H1 (cell line): Measurements from ENCODE around the gene CHMP4A. TPM values are rescaled to one million over a fixed set of nuclear protein-coding genes. Genes with fewer than 3 reads are reported as not detected.

ENCODE experiments used
- CTCF ChIA-PET: fragments of 300-600 bp; sonication (Branson Sonifier 250); formaldehyde crosslinking; loops from one replicate; lab custom pipeline; 2021; ENCODE audit not compliant: partially characterized antibody; lab: Charles Lee
- POLR2A ChIA-PET: fragments of 300-600 bp; sonication (Branson Sonifier 250); formaldehyde crosslinking; loops from one replicate; lab custom pipeline; 2021; ENCODE audit warnings: inconsistent platforms; ENCODE audit not compliant: partially characterized antibody; lab: Charles Lee
- DNase-seq, 2 experiments: peaks; one replicate each; pipeline versions ENCODE4 v3.0.0 to v3.0.0-alpha.2; 2010 to 2022; ENCODE audit warnings: low spot score in 2 of 2, low read depth in 1 of 2, mixed read lengths in 1 of 2
- FAIRE-seq: peaks from 2 replicates; lab custom pipeline; 2011; peaks lifted over from hg19 to GRCh38; lab: Jason Lieb, UNC
- H2AFZ ChIP-seq: 2 replicates; pipeline ENCODE4 v1.8.1; 2012; ENCODE audit warnings: low read length, inconsistent platforms
- H2AK5ac ChIP-seq: 2 replicates; pipeline ENCODE4 v1.6.1; 2013; ENCODE audit warnings: low read depth, low read length
- H2BK120ac ChIP-seq: replicated peaks from 2 replicates; pipeline ENCODE3; 2013; ENCODE audit warnings: low read depth, low read length, inconsistent platforms
- H2BK12ac ChIP-seq: 2 replicates; pipeline ENCODE4 v1.6.1; 2013; ENCODE audit warnings: low read depth, low read length
- H2BK15ac ChIP-seq: 2 replicates; pipeline ENCODE4 v1.6.1; 2013; ENCODE audit warnings: low read length
- H2BK20ac ChIP-seq: 2 replicates; pipeline ENCODE4 v1.6.1; 2013; ENCODE audit warnings: low read length
- H2BK5ac ChIP-seq: 2 replicates; pipeline ENCODE4 v1.6.1; 2013; ENCODE audit warnings: low read depth, low read length
- H3K14ac ChIP-seq: 2 replicates; pipeline ENCODE4 v1.6.1; 2013; ENCODE audit warnings: inconsistent platforms; ENCODE audit not compliant: insufficient read length
- H3K18ac ChIP-seq: 2 replicates; pipeline ENCODE4 v1.6.1; 2013; ENCODE audit warnings: low read length; ENCODE audit errors: extremely low read depth
- H3K23ac ChIP-seq: 2 replicates; pipeline ENCODE4 v1.6.1; 2013; ENCODE audit warnings: inconsistent platforms; ENCODE audit not compliant: insufficient read length
- H3K23me2 ChIP-seq: 2 replicates; pipeline ENCODE4 v1.6.1; 2013; ENCODE audit warnings: low read depth, low read length
- H3K27ac ChIP-seq: 2 replicates; pipeline ENCODE4 v1.6.1; 2011; ENCODE audit warnings: low read depth, low read length, inconsistent platforms
- H3K27me3 ChIP-seq, 4 experiments: replicated peaks in 1 of 4; 1 replicate in 1 of 4; 2 replicates in 3 of 4; pipeline versions ENCODE4 v1.6.1 to v1.8.1; 2011 to 2013; ENCODE audit warnings: low read length in 3 of 4, mild to moderate bottlenecking in 3 of 4, inconsistent platforms in 2 of 4, mixed read lengths in 2 of 4, moderate library complexity in 1 of 4; ENCODE audit not compliant: control insufficient read depth in 3 of 4, insufficient read depth in 3 of 4; ENCODE audit errors: extremely low read depth in 1 of 4
- H3K36me3 ChIP-seq, 4 experiments: 2 replicates each; pipeline versions ENCODE4 v1.6.1 to v1.8.1; 2011 to 2013; ENCODE audit warnings: mild to moderate bottlenecking in 4 of 4, low read length in 3 of 4, moderate library complexity in 2 of 4, control low read depth in 1 of 4, inconsistent platforms in 1 of 4; ENCODE audit not compliant: insufficient read depth in 4 of 4, control insufficient read depth in 2 of 4
- H3K4ac ChIP-seq: replicated peaks from 2 replicates; pipeline ENCODE3; 2013; ENCODE audit warnings: low read length, low read depth, mixed read lengths, inconsistent platforms; ENCODE audit not compliant: insufficient read length
- H3K4me1 ChIP-seq, 4 experiments: replicated peaks in 1 of 4; 1 replicate in 1 of 4; 2 replicates in 3 of 4; pipeline versions ENCODE4 v1.6.1 to v1.8.1; 2011 to 2013; ENCODE audit warnings: low read length in 3 of 4, inconsistent platforms in 2 of 4, mixed read lengths in 1 of 4; ENCODE audit not compliant: insufficient read depth in 4 of 4, control insufficient read depth in 3 of 4
- H3K4me2 ChIP-seq, 2 experiments: 2 replicates each; pipeline versions ENCODE4 v1.6.1 to v1.8.1; 2011 to 2013; ENCODE audit warnings: low read depth in 2 of 2, low read length in 2 of 2, control low read depth in 1 of 2, inconsistent platforms in 1 of 2, mild to moderate bottlenecking in 1 of 2; ENCODE audit not compliant: insufficient read depth in 1 of 2
- H3K4me3 ChIP-seq, 4 experiments: fragments of 200-600, 300-600 bp in 1 of 4; sonication (generic), shearing (Covaris generic), sonication (Bioruptor Twin) in 1 of 4; 2 replicates each; pipeline versions ENCODE4 v1.5.1 to v1.8.1; 2011 to 2016; ENCODE audit warnings: low read length in 4 of 4, low read depth in 3 of 4, control low read depth in 2 of 4, inconsistent platforms in 2 of 4, mild to moderate bottlenecking in 2 of 4, mixed read lengths in 1 of 4, moderate library complexity in 1 of 4; ENCODE audit not compliant: insufficient read depth in 2 of 4; ENCODE audit errors: extremely low read depth in 1 of 4
- H3K56ac ChIP-seq: replicated peaks from 2 replicates; pipeline ENCODE3; 2013; ENCODE audit warnings: low read depth, mild to moderate bottlenecking, mixed read lengths, low read length, inconsistent platforms; ENCODE audit not compliant: insufficient read length
- H3K79me1 ChIP-seq: 2 replicates; pipeline ENCODE4 v1.6.1; 2013; ENCODE audit warnings: low read depth, low read length, control low read depth
- H3K79me2 ChIP-seq, 2 experiments: 2 replicates each; pipeline versions ENCODE4 v1.6.1 to v1.8.1; 2012 to 2013; ENCODE audit warnings: low read length in 2 of 2, mild to moderate bottlenecking in 2 of 2, inconsistent platforms in 1 of 2; ENCODE audit not compliant: insufficient read depth in 2 of 2, control insufficient read depth in 1 of 2
- H3K9ac ChIP-seq, 4 experiments: replicated peaks in 1 of 4; 1 replicate in 1 of 4; 2 replicates in 3 of 4; pipeline versions ENCODE4 v1.6.1 to v1.8.1; 2011 to 2013; ENCODE audit warnings: low read depth in 3 of 4, low read length in 3 of 4, control low read depth in 2 of 4, mild to moderate bottlenecking in 2 of 4, moderate library complexity in 2 of 4, inconsistent platforms in 1 of 4; ENCODE audit errors: extremely low read depth in 1 of 4
- H3K9me3 ChIP-seq, 2 experiments: 2 replicates each; pipeline versions ENCODE4 v1.6.1 to v1.8.1; 2012 to 2013; ENCODE audit warnings: mild to moderate bottlenecking in 2 of 2, moderate library complexity in 2 of 2, control low read depth in 1 of 2, inconsistent platforms in 1 of 2, low read depth in 1 of 2, low read length in 1 of 2, mixed read lengths in 1 of 2; ENCODE audit not compliant: insufficient read depth in 2 of 2
- H4K20me1 ChIP-seq, 2 experiments: replicated peaks in 1 of 2; 2 replicates each; pipeline versions ENCODE3 to v1.8.1; 2011 to 2013; ENCODE audit warnings: inconsistent platforms in 2 of 2, low read length in 2 of 2, mild to moderate bottlenecking in 1 of 2; ENCODE audit not compliant: insufficient read depth in 2 of 2, control insufficient read depth in 1 of 2
- H4K5ac ChIP-seq: 2 replicates; pipeline ENCODE4 v1.6.1; 2013; ENCODE audit warnings: low read length, low read depth, mixed read lengths, inconsistent platforms; ENCODE audit not compliant: insufficient read length
- H4K8ac ChIP-seq: 2 replicates; pipeline ENCODE4 v1.8.0; 2013; ENCODE audit warnings: mild to moderate bottlenecking, moderate library complexity, low read length, inconsistent platforms; ENCODE audit not compliant: insufficient read depth; ENCODE audit errors: extremely low read depth
- H4K91ac ChIP-seq: replicated peaks from 2 replicates; pipeline ENCODE3; 2013; ENCODE audit warnings: low read length, mixed read lengths, inconsistent platforms; ENCODE audit not compliant: insufficient read length
- ASH2L ChIP-seq: fragments of 200-600, 300-600 bp; sonication (generic); IDR thresholded peaks from one replicate; pipeline ENCODE4 v1.7.1; 2017; ENCODE audit warnings: low read length
- CHD1 ChIP-seq: IDR thresholded peaks from 2 replicates; pipeline ENCODE4 v1.6.1; 2012; ENCODE audit warnings: low read depth, low read length, improper control_type of control experiment
- CTBP2 ChIP-seq: IDR thresholded peaks from 2 replicates; pipeline ENCODE4 v1.7.0; 2011; ENCODE audit warnings: borderline replicate concordance, mild to moderate bottlenecking, moderate library complexity, mixed read lengths, low read length; ENCODE audit not compliant: insufficient read depth, insufficient read length
- GTF2F1 ChIP-seq: IDR thresholded peaks from 2 replicates; pipeline ENCODE4 v1.6.1; 2012; ENCODE audit warnings: low read depth, low read length, improper control_type of control experiment, borderline replicate concordance
- HDAC6 ChIP-seq: IDR thresholded peaks from one replicate; pipeline ENCODE4 v1.7.1; 2012; ENCODE audit warnings: low read depth, mild to moderate bottlenecking, inconsistent platforms, low read length, moderate library complexity
- TAF7 ChIP-seq: optimal IDR thresholded peaks from 2 replicates; pipeline ENCODE3; 2011; ENCODE audit warnings: low read depth, mild to moderate bottlenecking, inconsistent platforms, low read length, moderate library complexity, borderline replicate concordance
- whole genome bisulfite sequencing, 2 experiments: shearing (Covaris generic) in 1 of 2; methylation state at CpG; one replicate each; pipeline versions ENCODE4 v1.1.6 to v1.1.7; 2013 to 2015; ENCODE audit warnings: low lambda C conversion rate in 2 of 2, mixed read lengths in 2 of 2, inconsistent platforms in 1 of 2, low coverage in 1 of 2, missing lambda C conversion rate in 1 of 2; ENCODE audit not compliant: insufficient replicate concordance in 2 of 2, insufficient coverage in 1 of 2, insufficient read length in 1 of 2; ENCODE audit errors: extremely low coverage in 1 of 2, missing lambda C conversion rate in 1 of 2; 5-methylcytosine and 5-hydroxymethylcytosine counted together
- polyA plus RNA-seq, 7 experiments: library from polyadenylated mRNA; depleted of rRNA in 3 of 7; stranded (reverse) in 5 of 7; unstranded in 2 of 7; fragments of >200 nt in 5 of 7; fragments of 200-250 nt in 2 of 7; gene quantifications; 1 replicate in 5 of 7; 2 replicates in 1 of 7; 4 replicates in 1 of 7; pipeline versions ENCODE4 v1.2.1 to v1.2.3, GENCODE V29; 2011 to 2013; ENCODE audit warnings: missing spikeins in 2 of 7, mixed read lengths in 2 of 7
- total RNA-seq: library from RNA; stranded (reverse); fragmentation: NEBNext Ultra II Directional; extraction: Animal tissue kit (Norgen Biotek cat#: 25700); gene quantifications from 2 replicates; pipeline ENCODE4 v1.2.1, GENCODE V29; 2021
- TF ChIP-seq, protein P1 (sequence below), 3 experiments: IDR thresholded peaks; 1 replicate in 2 of 3; 2 replicates in 1 of 3; pipeline versions ENCODE4 v1.5.1 to v1.6.1; 2011; ENCODE audit warnings: low read length in 3 of 3, mild to moderate bottlenecking in 3 of 3, inconsistent platforms in 2 of 3, low read depth in 1 of 3, moderate library complexity in 1 of 3; ENCODE audit not compliant: insufficient read depth in 1 of 3; ENCODE audit errors: control extremely low read depth in 1 of 3

Gene CHMP4A
- total and polyA plus RNA-seq, 2 of the 8 experiments (the other 6 are each of a cell fraction or from before 2014, with no cell fraction given) = 32.9 to 37.6 TPM

DNA sequence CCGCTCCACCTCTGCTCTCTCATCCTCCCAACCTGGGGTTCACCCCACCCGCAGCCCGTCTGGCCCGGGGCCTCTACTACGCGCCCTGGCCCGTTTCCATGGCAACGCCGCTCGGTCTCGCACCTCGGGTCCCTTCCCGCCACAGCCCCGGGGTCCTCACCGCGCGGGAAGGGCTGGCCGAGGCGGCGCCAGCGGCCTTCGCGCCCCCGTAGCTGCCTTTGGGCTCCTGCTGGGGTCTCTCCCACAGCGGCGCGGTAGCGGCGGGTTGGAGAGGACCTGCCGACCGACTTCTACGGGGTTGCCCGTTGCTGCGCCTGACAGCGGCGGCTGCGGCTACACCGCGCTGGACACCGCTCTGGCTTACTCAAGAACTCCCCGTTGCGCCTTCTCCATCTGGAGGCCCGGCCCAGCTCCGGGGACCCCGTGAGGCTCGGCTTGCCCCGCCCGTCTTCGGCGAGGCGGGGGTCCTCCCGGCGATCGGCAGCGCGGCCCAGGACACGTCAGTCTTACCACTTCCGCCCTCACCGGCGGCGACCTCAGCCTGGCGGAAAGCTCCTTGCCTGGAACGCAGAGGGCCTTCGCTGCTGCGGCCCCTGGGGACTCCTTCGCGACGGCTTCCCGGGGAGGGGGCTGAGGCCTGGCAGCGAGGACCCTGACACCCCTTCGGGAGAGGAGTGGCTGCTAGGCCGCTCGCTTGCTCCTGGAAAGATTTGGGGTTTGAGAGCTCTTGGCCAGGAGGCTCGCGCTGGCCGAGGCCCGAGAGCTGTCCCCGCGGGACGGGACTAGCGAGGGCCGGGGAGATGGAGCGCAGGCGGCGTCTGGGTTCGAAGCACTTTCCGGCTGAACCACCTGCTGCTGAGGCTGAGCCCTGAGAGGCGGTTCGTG is 17.9 kb downstream of the CHMP4A start, which contains the start of gene TM9SF1:
TM9SF1 (minus strand) TSS at position 256 of the 885 bp plus-strand sequence. CDS start 422 bp downstream, outside the sequence.
- H3K36me3 ChIP-seq = peaks cover 4 to 6% (median 5%) of the 10 kb centered on the region in 4 experiments; a peak in 5 of 8 replicates
- H3K23me2 ChIP-seq = peaks cover 5% of the 10 kb centered on the region; the same call in 1 of the 2 replicates
- H3K9me3 ChIP-seq = no peaks in the 10 kb centered on the region; a peak in 1 of 4 replicates
- DNase-seq (peak; percentile 83 to 93), FAIRE-seq (no peak)
- peak within 1 kb of the TSS; percentile 90 for H3K56ac ChIP-seq
- H3K23ac ChIP-seq = no peak within 1 kb of the TSS
- peak within 1 kb of the TSS; percentile 65 to 88 (median 84) for H3K4me3 ChIP-seq
- H3K27me3 ChIP-seq = no peaks in the 10 kb centered on the region
- H2AK5ac ChIP-seq = no peak within 1 kb of the TSS
- POLR2A ChIA-PET = interaction anchor here (0.6 to 4.7 kb wide), 31 partner anchors 9 to 640 kb away, joined by 3 to 119 read pairs (median 4); partner anchors contain the start of genes AP1G2, CHMP4A, EMC9 and GMPR2
- peak within 1 kb of the TSS; percentile 91 for H2BK5ac ChIP-seq
- H2BK120ac ChIP-seq = no peak within 1 kb of the TSS
- H4K5ac ChIP-seq = peak within 1 kb of the TSS; percentile 73
- H4K8ac ChIP-seq = peak within 1 kb of the TSS; percentile 99
- no peaks in the 10 kb centered on the region for H4K20me1 ChIP-seq
- peaks cover 0 to 9% (median 3%) of the 10 kb centered on the region in 4 experiments; a peak in 3 of 7 replicates for H3K4me1 ChIP-seq
- 1% methylated on average over 86 of the region's 89 CpGs; no CpG with 5 or more reads in 1 of the 2 experiments for WGBS, 2 experiments
- H3K79me1 ChIP-seq = peaks cover 3% of the 10 kb centered on the region; the same call in 1 of the 2 replicates
- peak within 1 kb of the TSS; percentile 52; the same call in 1 of the 2 replicates for H2BK12ac ChIP-seq
- CTCF ChIA-PET = interaction anchor here (0.9 to 2.1 kb wide), 6 partner anchors 20 to 201 kb away, joined by 3 to 7 read pairs (median 4); partner anchors contain the start of genes MDP1 and TINF2
- peak within 1 kb of the TSS; percentile 93 for H4K91ac ChIP-seq
- peak within 1 kb of the TSS; percentile 93 for H3K18ac ChIP-seq
- no peak within 1 kb of the TSS for H2BK20ac ChIP-seq
- H2BK15ac ChIP-seq = no peak within 1 kb of the TSS
- H3K4me2 ChIP-seq = peak within 1 kb of the TSS; percentile 79 to 94
- H3K4ac ChIP-seq = peak within 1 kb of the TSS; percentile 92
- no peak within 1 kb of the TSS for H3K14ac ChIP-seq
- peak within 1 kb of the TSS; percentile 60; the same call in 1 of the 2 replicates for H2AFZ ChIP-seq
- H3K27ac ChIP-seq = peak within 1 kb of the TSS; percentile 95
- peaks cover 0 to 3% of the 10 kb centered on the region in 2 experiments; a peak in 2 of 4 replicates for H3K79me2 ChIP-seq
- peak within 1 kb of the TSS; percentile 78 to 97 (median 87) for H3K9ac ChIP-seq
- TF ChIP-seq CHD1 (no peak), GTF2F1 (peak; percentile 58; the same call in 1 of the 2 replicates), TAF7 (peak; percentile 65), ASH2L (peak; percentile 94), CTBP2 (no peak), HDAC6 (no peak)
- TF ChIP-seq, protein P1, sequence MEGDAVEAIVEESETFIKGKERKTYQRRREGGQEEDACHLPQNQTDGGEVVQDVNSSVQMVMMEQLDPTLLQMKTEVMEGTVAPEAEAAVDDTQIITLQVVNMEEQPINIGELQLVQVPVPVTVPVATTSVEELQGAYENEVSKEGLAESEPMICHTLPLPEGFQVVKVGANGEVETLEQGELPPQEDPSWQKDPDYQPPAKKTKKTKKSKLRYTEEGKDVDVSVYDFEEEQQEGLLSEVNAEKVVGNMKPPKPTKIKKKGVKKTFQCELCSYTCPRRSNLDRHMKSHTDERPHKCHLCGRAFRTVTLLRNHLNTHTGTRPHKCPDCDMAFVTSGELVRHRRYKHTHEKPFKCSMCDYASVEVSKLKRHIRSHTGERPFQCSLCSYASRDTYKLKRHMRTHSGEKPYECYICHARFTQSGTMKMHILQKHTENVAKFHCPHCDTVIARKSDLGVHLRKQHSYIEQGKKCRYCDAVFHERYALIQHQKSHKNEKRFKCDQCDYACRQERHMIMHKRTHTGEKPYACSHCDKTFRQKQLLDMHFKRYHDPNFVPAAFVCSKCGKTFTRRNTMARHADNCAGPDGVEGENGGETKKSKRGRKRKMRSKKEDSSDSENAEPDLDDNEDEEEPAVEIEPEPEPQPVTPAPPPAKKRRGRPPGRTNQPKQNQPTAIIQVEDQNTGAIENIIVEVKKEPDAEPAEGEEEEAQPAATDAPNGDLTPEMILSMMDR (IDR thresholded peaks at IDR 0.05; ENCODE audit: control extremely low read depth in 1 of 3, insufficient read depth in 1 of 3, low read depth in 1 of 3, low read length in 3 of 3) = peak in 1 of 3 experiments; percentile 8; a peak in 1 of 4 replicates
